Heart left ventricle (tissue), 16 donors: Measurements from ENCODE around the gene MMP24OS. TPM values are rescaled to one million over a fixed set of nuclear protein-coding genes. Genes with fewer than 3 reads are reported as not detected.
A peak's percentile ranks its signal among the peaks of the same experiment; 100 is the strongest.

Source experiments
- ATAC-seq, 4 donors: fragments of 200-7000 bp; cut with Tn5 transposase; one replicate each; pipeline ENCODE4 v1.9.1; 2020 to 2022; ENCODE audit warnings: moderate library complexity in 4 of 4, mild to moderate bottlenecking in 3 of 4, moderate number of reproducible peaks in 1 of 4
- DNase-seq, 5 donors: peaks; one replicate each; pipeline ENCODE4 v3.0.0-alpha.2; 2020
- H3K27ac ChIP-seq, 12 donors: fragments of 200-600 bp; sonication (generic) in 4 of 12; one replicate each; pipeline versions ENCODE4 v1.5.0 to v1.8.0; 2016 to 2022; ENCODE audit warnings: mild to moderate bottlenecking in 2 of 12
- H3K27me3 ChIP-seq, 9 donors: fragments of 200-600 bp; sonication (generic) in 2 of 9; one replicate each; pipeline versions ENCODE4 v1.5.1 to v1.8.0; 2016 to 2022; ENCODE audit warnings: mild to moderate bottlenecking in 3 of 9
- H3K36me3 ChIP-seq, 9 donors: fragments of 200-600 bp; sonication (generic) in 2 of 9; one replicate each; pipeline versions ENCODE4 v1.5.0 to v1.8.0; 2018 to 2022; ENCODE audit warnings: mild to moderate bottlenecking in 2 of 9
- H3K4me1 ChIP-seq, 12 donors: fragments of 200-600 bp; sonication (generic) in 4 of 12; one replicate each; pipeline versions ENCODE4 v1.5.0 to v1.8.0; 2016 to 2022; ENCODE audit warnings: mild to moderate bottlenecking in 3 of 12
- H3K4me3 ChIP-seq, 12 donors: fragments of 200-600 bp; sonication (generic) in 4 of 12; one replicate each; pipeline versions ENCODE4 v1.5.0 to v1.8.0; 2017 to 2022; ENCODE audit warnings: mild to moderate bottlenecking in 9 of 12, moderate library complexity in 4 of 12
- H3K9me3 ChIP-seq, 12 donors: fragments of 200-600 bp; sonication (generic) in 4 of 12; one replicate each; pipeline versions ENCODE4 v1.5.0 to v1.8.0; 2016 to 2022; ENCODE audit warnings: mild to moderate bottlenecking in 1 of 12
- CTCF ChIP-seq, 12 donors: fragments of 200-600 bp; sonication (generic) in 4 of 12; IDR thresholded peaks; one replicate each; pipeline versions ENCODE4 v1.5.0 to v1.8.0; 2018 to 2022; ENCODE audit warnings: antibody characterized with exemption in 12 of 12, mild to moderate bottlenecking in 5 of 12
- POLR2A ChIP-seq, 2 donors: fragments of 450-650 bp; IDR thresholded peaks; one replicate each; pipeline ENCODE4 v1.6.1; 2017; ENCODE audit warnings: antibody characterized with exemption in 2 of 2, mild to moderate bottlenecking in 2 of 2, moderate library complexity in 2 of 2
- WGBS, 4 donors: extraction: QIAGEN DNeasy Blood & Tissue Kit in 2 of 4; methylation state at CpG; one replicate each; pipeline versions ENCODE4 v1.1.5 to v1.1.7; 2013 to 2018; 5-methylcytosine and 5-hydroxymethylcytosine counted together
- intact Hi-C, 10 donors: fragments of 100-400 bp; cut with DNase I; formaldehyde crosslinking; loops; one replicate each; pipeline versions ENCODE4 v1.11.1 to v1.14.2; 2022
- polyA plus RNA-seq, 2 donors: library from polyadenylated mRNA; stranded (reverse); fragments of 200-250 nt; gene quantifications; one replicate each; pipeline ENCODE4 v1.2.3, GENCODE V29; 2013
- total RNA-seq, 9 donors: library from RNA; depleted of rRNA in 2 of 9; stranded (reverse); fragments of >200 nt in 2 of 9; fragmentation: NEBNext Ultra II Directional in 3 of 9; extraction: Animal tissue kit (Norgen Biotek cat#: 25700) in 3 of 9; gene quantifications; one replicate each; pipeline versions ENCODE4 v1.1.0 to v1.2.4, GENCODE V29; 2016 to 2023
- donor health status: ischemic (EF 13 %, LVEDD 7.1; RV severe dilation, severe dysfunction).
- donor health status: healthy with polysubstance abuse.
- donor health status: DM: no; HTN: yes; CAD: no.
- donor health status: DM: no; HTN: no; CAD: no.
- donor health status: ischemic (EF 25% LVEDD 6.9; RV normal size, moderate dysfunction).
- donor health status: ischemic (EF 25% LVEDD 5.7; RV mildly dilated, moderate dysfunction).
- donor health status: healthy.
- donor health status: DM: yes; HTN: yes; CAD: no.
- donor health status: ischemic (EF 35%, LVEDD 5.7; RV mildly dilated, moderate dysfunction).
- donor health status: nonischemic (EF 11% LVEDD 7.7; RV severe dilation, severe dysfunction).
- donor health status: DM: yes; HTN: yes; CAD: no.
- donor health status: PGD.
- donor health status: ischemic (EF 29% LVEDD 5.4; RV normal size, mild dysfunction).
- donor health status: nonischemic (EF 23%, LVEDD 6.1; RV moderate dilation, normal function).

The MMP24OS gene
- total and polyA plus RNA-seq, 11 donors: 11.7 to 64.8 (median 41.6) TPM

- DNase-seq (no peak), ATAC-seq (no peak)
- peak overlapping the region; percentile 88 to 100 (median 98) for H3K27ac ChIP-seq
- peaks cover 2 to 36% (median 13%) of the 10 kb centered on the region in 12 donors for H3K4me1 ChIP-seq
- intact Hi-C loops: loop anchor here in 5 of 10 donors (5.0 to 10.0 kb wide), 4 partner anchors 130 to 442 kb away; partner anchors contain the start of genes ACSS2 (in 2 of the 5), EDEM2 (in 2 of the 5) and GGT7 (in 2 of the 5)
- 9 to 22% (median 11%) methylated on average over 3 to 10 of the region's 10 CpGs for WGBS, 4 donors
- peak overlapping the region; percentile 56 to 100 (median 88) for H3K4me3 ChIP-seq
- peaks cover 0 to 65% (median 32%) of the 10 kb centered on the region in 9 donors for H3K36me3 ChIP-seq
- H3K9me3 ChIP-seq: no peaks in the 10 kb centered on the region
- no peaks in the 10 kb centered on the region for H3K27me3 ChIP-seq
- TF ChIP-seq POLR2A (IDR thresholded peaks at IDR 0.05) (no peak), CTCF (IDR thresholded peaks at IDR 0.05) (no peak)
Observed at GRCh38 chr20:35277127-35277526, 795 bp downstream of the MMP24OS start.

GRCh38 chr20:35276408-35276807 lies 1.5 kb downstream of the MMP24OS start:
- no peak for ATAC-seq
- TF ChIP-seq CTCF (IDR thresholded peaks at IDR 0.05): no peak
- no peak for TF ChIP-seq POLR2A (IDR thresholded peaks at IDR 0.05)
- peak overlapping the region in 6 of 12 donors; percentile 96 to 99 (median 98) for H3K27ac ChIP-seq
- H3K27me3 ChIP-seq: no peaks in the 10 kb centered on the region
- H3K9me3 ChIP-seq: no peaks in the 10 kb centered on the region
- H3K4me1 ChIP-seq: peaks cover 2 to 36% (median 13%) of the 10 kb centered on the region in 12 donors
- no peak for DNase-seq
- intact Hi-C loops: loop anchor here in 5 of 10 donors (5.0 to 10.0 kb wide), 4 partner anchors 129 to 442 kb away; partner anchors contain the start of genes ACSS2 (in 2 of the 5), EDEM2 (in 2 of the 5) and GGT7 (in 2 of the 5)
- peak overlapping the region in 9 of 12 donors; percentile 67 to 100 (median 92) for H3K4me3 ChIP-seq
- 91 to 96% (median 94%) methylated on average over 6 of the region's 6 CpGs for WGBS, 4 donors
- peaks cover 0 to 64% (median 28%) of the 10 kb centered on the region in 9 donors for H3K36me3 ChIP-seq

- peaks cover 2 to 36% (median 13%) of the 10 kb centered on the region in 12 donors for H3K4me1 ChIP-seq
- whole genome bisulfite sequencing, 4 donors: 88 to 93% (median 91%) methylated on average over 9 to 12 of the region's 12 CpGs
- DNase-seq (no peak), ATAC-seq (no peak)
- peak overlapping the region in 1 of 12 donors; percentile 97 for H3K27ac ChIP-seq
- no peak overlapping the region for H3K4me3 ChIP-seq
- no peaks in the 10 kb centered on the region for H3K27me3 ChIP-seq
- intact Hi-C loops: loop anchor here in 5 of 10 donors (5.0 to 10.0 kb wide), 4 partner anchors 128 to 441 kb away; partner anchors contain the start of genes ACSS2 (in 2 of the 5), EDEM2 (in 2 of the 5) and GGT7 (in 2 of the 5)
- H3K9me3 ChIP-seq: no peaks in the 10 kb centered on the region
- peaks cover 0 to 68% (median 30%) of the 10 kb centered on the region in 9 donors for H3K36me3 ChIP-seq
- TF ChIP-seq CTCF (IDR thresholded peaks at IDR 0.05) (no peak), POLR2A (IDR thresholded peaks at IDR 0.05) (no peak)
Observed at GRCh38 chr20:35275741-35276251, 2.1 kb downstream of the MMP24OS start.
